HG03378 (cell line): ENCODE data around the gene TMEM107.

Source experiments
- ATAC-seq: cut with Tn5 transposase; IDR thresholded peaks from one replicate; pipeline ENCODE4 v1.9.1; 2021; ENCODE audit warnings: mild to moderate bottlenecking, moderate library complexity; ENCODE audit not compliant: unreplicated experiment

Gene TMEM107

GRCh38 chr17:8162997-8163977 is 12.9 kb downstream of the TMEM107 start:
- no peak for ATAC-seq

- no peak for ATAC-seq
These were observed 13.8 kb downstream of the TMEM107 start, which contains the start of gene VAMP2 for GRCh38 chr17:8162233-8162996. Gene VAMP2 (minus strand): TSS chr17:8162948. CDS start chr17:8162879, 69 bp downstream.

- no peak for ATAC-seq
These were observed 14.6 kb downstream of the TMEM107 start for GRCh38 chr17:8161289-8162232.

GRCh38 chr17:8160741-8161221 is 15.4 kb downstream of the TMEM107 start:
- ATAC-seq: no peak

- ATAC-seq: no peak
These were observed 16.0 kb downstream of the TMEM107 start for GRCh38 chr17:8160224-8160577.

- ATAC-seq: no peak
These were observed 16.5 kb downstream of the TMEM107 start for GRCh38 chr17:8159459-8160223.

- ATAC-seq: no peak
These were observed 17.2 kb downstream of the TMEM107 start for GRCh38 chr17:8159032-8159400.

GRCh38 chr17:8158267-8159031 is 17.7 kb downstream of the TMEM107 start:
- no peak for ATAC-seq

- ATAC-seq: peak; percentile 75
These were observed 19.8 kb downstream of the TMEM107 start for GRCh38 chr17:8156246-8156992.

GRCh38 chr17:8155996-8156245 is 20.3 kb downstream of the TMEM107 start:
- no peak for ATAC-seq

GRCh38 chr17:8155231-8155995 is 20.8 kb downstream of the TMEM107 start:
- no peak for ATAC-seq

GRCh38 chr17:8154608-8155155 is 21.5 kb downstream of the TMEM107 start:
- ATAC-seq: no peak

GRCh38 chr17:8153957-8154607 is 22.1 kb downstream of the TMEM107 start:
- no peak for ATAC-seq

- no peak for ATAC-seq
These were observed 22.6 kb downstream of the TMEM107 start for GRCh38 chr17:8153525-8153956.

GRCh38 chr17:8153031-8153451 is 23.1 kb downstream of the TMEM107 start:
- ATAC-seq: no peak

- no peak for ATAC-seq
These were observed 23.9 kb downstream of the TMEM107 start, which contains the start of gene PER1 for GRCh38 chr17:8152112-8152775. Gene PER1 (minus strand): TSS chr17:8152404. CDS start chr17:8150706, 1,698 bp downstream.
